SK-N-MC (cell line): ENCODE data around the gene NEK6.

Experiments used
- EZH2 ChIP-seq: fragments of 200-600 bp; sonication (generic); IDR thresholded peaks from one replicate; pipeline ENCODE4 v1.6.1; 2017; ENCODE audit warnings: antibody characterized with exemption
- FOXP2 ChIP-seq: optimal IDR thresholded peaks from 2 replicates; pipeline ENCODE3; 2011; ENCODE audit warnings: mild to moderate bottlenecking, moderate library complexity; ENCODE audit not compliant: insufficient read depth; ENCODE audit errors: extremely low read length, control extremely low read depth
- POLR2AphosphoS5 ChIP-seq: IDR thresholded peaks from 2 replicates; pipeline ENCODE4 v1.6.1; 2012; ENCODE audit warnings: mild to moderate bottlenecking, low read depth, low read length, borderline replicate concordance

DNA sequence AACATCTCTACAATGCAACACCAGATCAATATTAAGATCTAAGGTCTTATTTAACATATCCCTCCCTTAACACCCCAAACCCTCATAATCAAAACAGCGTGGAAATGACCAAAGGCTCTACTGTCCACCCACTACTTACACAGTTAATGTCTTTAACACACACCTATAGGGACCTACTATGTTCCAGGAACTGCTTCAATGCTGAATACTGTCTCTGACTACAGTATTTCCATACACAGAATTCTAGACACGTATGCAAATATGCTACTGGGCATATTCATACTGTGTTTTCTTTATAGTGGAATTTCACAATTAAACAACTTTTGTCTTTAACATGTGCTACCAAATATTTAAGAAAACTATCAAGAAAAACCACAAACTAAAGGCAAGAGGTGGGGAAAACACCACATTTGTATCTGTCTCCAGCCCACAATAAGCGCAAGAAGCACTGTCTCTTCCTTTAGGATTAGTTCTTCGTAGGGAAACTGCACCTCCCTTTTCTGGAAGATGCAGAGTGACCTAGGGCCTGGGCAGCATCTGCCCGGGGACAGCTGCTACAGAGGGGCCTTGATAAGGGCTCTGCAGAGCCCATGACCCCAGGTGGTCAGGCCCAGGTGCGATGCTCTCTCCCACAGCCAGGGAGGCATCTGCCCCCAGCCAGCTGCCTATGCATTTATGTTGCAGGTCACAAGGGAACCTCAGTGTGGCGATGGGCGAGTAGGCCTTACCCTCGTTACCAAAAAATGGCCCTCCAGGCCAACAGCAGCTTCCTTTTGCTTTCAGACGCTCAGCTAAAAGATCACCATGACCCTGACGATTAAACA is 102.3 kb downstream of the NEK6 start:
- TF ChIP-seq POLR2AphosphoS5 (no peak), EZH2 (no peak), FOXP2 (no peak)
